AML-193 (cell line): ENCODE measurements around the gene TMEM151B.
A peak's percentile ranks its signal among the peaks of the same experiment; 100 is the strongest.
"Not testable (repeated sequence)": the region's sequence is repeated elsewhere in the genome, so short reads cannot be mapped to it uniquely, and the experiment has no call there.

Experiments
- DNase-seq, 2 experiments: peaks; one replicate each; lab custom pipeline; 2025; lab: John Stamatoyannopoulos, UW

TMEM151B gene

DNA sequence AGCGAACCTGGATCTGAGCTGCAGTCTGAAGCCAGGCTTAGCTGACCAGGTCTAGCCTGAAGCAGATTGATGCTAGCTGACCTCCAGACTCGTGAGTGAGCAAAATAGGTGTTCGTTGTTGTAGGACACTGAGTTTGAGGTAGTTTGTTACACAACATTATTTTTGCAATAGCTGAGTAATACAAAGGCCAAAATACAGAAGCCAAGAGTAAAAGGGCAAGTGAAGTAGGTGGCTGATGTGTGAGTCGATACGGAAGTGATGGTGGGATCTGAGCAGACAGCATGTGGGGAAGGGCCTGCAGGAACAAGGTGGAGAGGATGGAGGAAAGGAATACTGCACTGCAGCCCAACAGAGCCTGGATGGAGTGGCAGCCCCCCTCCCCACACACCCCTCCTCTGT lies 63.7 kb downstream of the TMEM151B start:
- peak in 1 of 2 experiments; percentile 12 for DNase-seq

DNA sequence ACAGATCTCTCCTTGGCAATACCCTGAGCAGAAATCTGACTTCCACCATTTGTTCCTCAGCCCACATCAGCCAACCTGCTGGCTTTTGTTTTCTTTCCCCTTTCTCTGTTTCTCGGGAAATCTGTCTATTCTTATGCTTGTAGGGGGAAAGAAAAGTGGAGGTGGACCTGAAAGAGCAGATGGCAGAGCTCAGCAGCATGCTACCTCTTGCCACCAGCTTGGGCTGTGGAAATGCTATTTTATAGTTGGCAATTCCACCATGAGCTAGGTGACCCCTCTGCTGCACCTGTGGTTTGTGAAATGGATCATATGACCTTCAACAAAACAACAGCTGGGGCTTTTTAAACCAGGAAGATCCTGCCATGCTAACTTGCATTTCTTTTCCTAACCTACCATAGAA lies 65.4 kb downstream of the TMEM151B start:
- no peak for DNase-seq

DNA sequence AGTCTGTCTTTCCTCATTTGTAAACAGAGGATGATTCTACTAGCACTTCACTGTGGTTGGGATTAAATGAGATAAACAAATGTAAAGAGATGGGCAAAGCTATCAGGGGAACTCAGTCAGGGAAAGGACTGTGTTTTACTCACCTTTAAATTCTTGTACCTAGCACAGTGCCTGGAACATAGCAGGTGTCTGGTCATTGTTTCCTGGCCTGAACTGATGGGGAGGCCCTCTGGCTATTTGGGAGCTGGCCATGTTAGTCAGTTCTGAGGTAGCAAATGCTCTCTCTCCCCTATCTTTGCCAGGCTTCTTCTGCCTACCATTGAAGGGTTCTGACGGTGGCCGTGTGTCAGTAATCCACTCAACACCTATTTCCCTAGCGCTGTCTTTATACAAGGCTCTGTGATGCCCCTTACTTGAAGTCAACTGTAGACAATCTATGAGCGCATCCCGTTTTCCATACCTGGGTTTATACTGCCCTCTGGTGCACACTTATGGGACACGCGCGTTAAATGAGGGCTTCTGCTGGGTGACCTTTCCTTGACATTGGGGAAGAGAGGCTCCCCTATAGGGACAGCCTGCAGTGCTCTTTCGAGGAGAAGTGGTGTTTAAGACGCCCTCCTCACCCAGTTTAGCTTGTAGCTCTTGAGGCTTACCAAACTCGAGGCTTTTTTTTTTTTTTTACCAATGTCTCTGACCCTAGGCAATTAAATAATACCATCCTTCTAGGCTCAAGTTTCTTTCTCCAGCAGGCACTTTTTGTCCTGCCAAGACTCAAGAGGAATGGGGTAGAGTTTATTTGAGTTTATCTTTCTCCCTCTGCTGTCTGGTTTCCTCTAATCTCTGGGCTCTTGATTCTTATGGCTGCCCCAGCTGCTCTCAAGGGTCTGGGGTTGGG lies 68.2 kb downstream of the TMEM151B start:
- DNase-seq = peak; percentile 76 to 80

- DNase-seq = no peak
Measured at GRCh38 chr6:44339301-44339700, 69.1 kb downstream of the TMEM151B start.

DNA sequence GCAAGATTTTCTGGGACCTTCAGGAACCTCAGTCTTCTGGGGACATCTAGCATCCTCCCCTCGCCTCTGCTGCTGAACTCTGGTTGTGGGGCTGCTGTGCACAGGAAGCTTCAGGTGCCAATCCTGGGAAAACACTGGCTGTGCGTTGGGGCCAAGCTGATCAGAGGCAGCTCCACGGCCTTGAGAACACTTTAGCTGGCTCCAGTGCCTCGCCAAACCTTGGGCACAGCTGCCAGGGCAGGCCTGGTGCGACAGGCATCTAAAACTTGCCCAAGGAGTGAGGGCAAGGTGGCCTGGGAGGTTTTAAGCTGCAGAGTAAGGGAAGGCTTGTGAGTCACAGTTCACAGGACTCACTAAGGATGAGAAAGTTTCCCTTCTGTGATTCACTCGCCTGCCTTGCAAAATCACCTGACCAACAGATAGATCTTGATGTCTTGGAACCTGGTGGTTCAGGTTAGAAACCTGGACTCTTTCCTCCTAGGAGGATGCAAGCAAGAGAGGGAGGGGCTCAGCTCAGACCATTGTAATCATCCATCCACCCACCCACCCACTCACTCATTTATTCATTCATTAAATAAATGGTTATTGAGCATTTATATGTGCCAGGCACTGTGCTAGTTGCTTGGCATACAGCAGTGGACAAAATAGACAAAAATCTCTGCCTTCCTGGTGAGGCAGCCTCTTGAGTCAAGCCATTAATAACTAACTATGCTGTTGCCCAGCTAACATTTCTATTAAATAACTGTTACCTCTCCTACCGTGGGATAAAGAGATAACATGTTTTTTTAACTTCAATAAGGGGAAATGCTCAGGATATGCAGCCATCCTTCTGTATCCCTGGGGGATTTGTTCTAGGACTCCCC lies 69.7 kb downstream of the TMEM151B start:
- no peak for DNase-seq

DNA sequence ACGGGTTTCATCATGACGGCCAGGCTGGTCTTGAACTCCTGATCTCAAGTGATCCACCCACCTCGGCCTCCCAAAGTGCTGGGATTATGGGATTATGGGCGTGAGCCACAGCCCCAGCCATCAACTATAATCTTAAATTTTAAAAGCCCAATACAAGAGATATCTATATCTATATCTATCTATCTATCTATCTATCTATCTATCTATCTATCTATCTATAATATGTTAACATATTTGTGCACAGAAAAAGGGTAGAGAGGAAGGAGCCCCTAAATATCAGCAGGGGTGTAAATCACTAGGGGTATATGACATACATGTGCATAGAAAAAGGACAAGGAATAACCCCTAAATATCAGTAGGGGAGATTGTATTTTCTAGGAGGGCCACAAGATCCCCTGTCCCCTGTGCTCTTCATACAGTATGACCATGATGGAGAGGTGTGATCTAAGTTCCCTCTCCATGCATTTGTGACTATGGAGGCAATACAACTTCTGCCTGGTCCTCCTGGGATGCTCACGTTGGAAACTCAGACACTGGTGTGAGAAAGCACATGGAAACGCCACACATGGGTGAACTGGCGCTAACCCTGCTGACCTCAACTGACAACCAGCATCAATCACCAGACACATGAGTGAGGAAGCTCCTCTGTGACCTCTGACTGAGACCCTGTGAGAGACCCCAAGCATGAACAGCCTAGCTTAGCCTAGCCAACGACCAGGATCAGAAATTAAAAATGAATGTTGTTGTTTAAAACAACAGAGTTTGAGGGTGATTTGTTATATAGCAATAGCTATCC lies 71.0 kb downstream of the TMEM151B start:
- DNase-seq = no peak

DNA sequence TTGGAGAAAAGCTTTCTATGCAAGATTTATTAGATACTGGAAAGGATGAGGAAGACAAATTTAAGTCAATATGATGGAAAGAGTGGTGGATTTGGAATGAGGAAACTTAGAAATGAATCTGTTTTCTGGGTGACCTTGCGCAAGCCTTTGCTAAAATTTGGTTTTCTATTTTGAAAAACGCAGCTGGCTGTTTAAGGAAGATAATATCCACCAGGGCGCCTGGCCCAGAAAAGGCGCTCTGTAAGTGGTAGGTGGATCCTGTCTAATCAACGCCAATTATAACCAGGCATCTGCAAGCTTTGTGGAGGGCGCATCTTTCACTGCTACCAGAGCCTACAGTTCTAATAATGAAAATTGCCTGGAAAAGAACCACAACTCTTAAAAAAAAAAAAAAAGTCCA lies 71.8 kb downstream of the TMEM151B start:
- peak; percentile 49 to 54 for DNase-seq

- no peak for DNase-seq
Measured at GRCh38 chr6:44342489-44342888, 72.2 kb downstream of the TMEM151B start, which contains the start of gene SPATS1. Gene SPATS1, plus strand, starts transcription at chr6:44342650. Its CDS starts 446 bp downstream, at chr6:44343096.

DNA sequence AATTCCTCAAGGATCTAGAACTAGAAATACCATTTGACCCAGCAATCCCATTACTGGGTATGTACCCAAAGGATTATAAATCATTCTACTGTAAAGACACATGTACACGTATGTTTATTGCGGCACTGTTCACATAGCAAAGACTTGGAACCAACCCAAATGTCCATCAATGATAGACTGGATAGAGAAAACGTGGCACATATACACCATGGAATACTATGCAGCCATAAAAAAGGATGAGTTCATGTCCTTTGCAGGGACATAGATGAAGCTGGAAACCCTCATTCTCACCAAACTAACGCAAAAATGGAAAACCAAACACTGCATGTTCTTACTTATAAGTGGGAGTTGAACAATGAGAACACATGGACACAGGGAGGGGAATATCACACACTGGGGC lies 76.6 kb downstream of the TMEM151B start:
- DNase-seq = not testable (repeated sequence)

DNA sequence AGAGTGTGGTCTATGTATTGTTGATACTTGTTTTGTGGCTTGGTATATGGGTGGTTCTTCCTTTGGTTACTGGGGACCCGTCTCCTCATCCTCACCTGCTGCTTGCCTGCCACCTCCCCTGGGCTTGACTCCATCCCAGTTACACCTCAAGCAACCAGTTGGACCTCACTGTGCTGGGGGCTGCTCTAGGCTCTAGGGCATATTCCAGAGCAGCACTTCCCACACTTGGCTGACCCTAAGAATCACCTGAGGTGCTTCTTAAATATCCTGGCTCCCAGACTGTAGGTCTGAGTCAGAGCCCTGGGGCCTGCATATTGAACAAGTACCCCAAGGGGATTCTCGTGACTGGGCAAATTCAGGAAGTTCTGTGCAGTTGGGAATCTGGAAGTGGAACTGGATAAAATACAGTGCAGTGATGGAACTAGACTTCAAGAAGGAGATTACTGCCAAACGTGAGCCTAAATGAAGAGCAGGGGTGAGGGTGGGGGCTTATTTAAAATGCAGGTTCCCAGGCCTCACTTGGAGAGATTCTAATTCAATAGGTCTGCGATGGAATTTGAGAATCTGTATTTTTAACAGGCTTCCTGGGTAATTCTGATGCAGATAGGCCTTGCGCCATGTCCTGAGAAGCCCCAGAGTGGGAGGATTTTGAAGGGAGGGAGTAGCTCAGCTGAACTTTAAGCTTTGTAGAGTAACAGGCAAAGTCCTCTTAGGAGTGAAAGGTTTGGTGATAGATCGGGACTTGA lies 79.8 kb downstream of the TMEM151B start:
- no peak for DNase-seq

DNA sequence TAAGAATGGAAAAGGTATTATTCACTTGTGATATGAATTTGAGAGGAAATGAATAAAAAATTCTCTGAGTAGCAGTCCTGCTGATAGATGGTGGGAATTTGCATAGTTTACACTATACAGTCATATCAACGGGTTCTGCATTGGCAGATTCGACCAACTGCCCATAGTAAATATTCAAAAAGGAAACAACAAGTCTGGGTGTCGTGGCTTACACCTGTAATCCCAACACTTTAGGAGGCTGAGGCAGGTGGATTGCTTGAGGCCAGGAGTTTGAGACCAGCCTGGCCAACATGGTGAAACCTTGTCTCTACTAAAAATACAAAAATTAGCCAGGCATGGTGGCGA lies 80.4 kb downstream of the TMEM151B start:
- not testable (repeated sequence) for DNase-seq

GRCh38 chr6:44352259-44352658 lies 82.0 kb downstream of the TMEM151B start:
- DNase-seq = no peak

DNA sequence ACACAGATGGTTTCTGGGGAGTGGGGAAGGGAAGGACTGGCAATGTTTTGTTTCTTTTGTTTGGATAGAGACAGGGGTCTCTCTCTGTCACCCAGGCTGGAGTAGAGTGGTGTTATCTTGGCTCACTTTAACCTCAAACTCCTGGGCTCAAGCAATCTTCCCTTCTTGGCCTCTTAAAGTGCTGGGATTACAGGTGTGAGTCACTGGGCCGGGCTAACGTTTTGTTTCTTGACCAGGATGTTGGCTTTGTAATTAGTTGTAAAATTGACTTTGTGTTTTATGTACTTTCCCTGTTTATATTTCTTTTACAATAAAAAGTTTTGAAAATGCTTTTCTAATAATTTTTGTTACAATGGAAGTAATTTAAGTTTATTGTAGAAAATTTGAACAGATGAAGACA lies 83.1 kb downstream of the TMEM151B start:
- no peak for DNase-seq

GRCh38 chr6:44355640-44356039 lies 85.4 kb downstream of the TMEM151B start:
- no peak for DNase-seq

DNA sequence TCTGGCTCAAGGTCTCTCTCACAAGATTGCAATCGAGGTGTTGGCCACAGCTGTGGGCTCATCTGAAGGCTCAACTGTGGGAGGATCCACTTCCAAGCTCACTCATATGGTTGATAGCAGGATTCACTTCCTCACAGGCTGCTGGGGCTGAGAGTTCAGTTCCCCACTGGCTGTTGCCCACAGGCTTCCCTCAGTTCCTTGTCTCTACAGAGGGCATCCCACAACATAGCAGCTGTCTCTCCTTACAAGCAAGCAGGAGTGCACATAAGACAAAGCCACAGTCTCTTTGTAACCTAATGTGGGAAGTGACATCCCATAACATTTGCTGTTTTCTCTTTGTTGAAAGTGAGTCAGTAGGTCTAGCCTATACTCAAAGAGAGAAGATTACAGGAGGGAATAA lies 86.2 kb downstream of the TMEM151B start:
- DNase-seq = no peak
